Thyroid gland (tissue), 4 donors: ENCODE results near the gene OSMR.

Experiments used
- CTCF ChIP-seq, 6 experiments: fragments of 200-600 bp in 3 of 6; fragments of 450-650 bp in 3 of 6; sonication (generic) in 3 of 6; IDR thresholded peaks; one replicate each; pipeline ENCODE4 v1.5.1; 2016 to 2019; ENCODE audit warnings: antibody characterized with exemption in 6 of 6, mild to moderate bottlenecking in 2 of 6, inconsistent platforms in 1 of 6, moderate library complexity in 1 of 6
- POLR2A ChIP-seq, 2 donors: fragments of 450-650 bp; IDR thresholded peaks; one replicate each; pipeline ENCODE4 v1.6.1; 2017; ENCODE audit warnings: antibody characterized with exemption in 2 of 2, mild to moderate bottlenecking in 2 of 2, moderate library complexity in 1 of 2

- TF ChIP-seq POLR2A (IDR thresholded peaks at IDR 0.05) (no peak), CTCF (IDR thresholded peaks at IDR 0.05) (peak in 5 of 6 experiments; percentile 9 to 81 (median 48))
Observed at GRCh38 chr5:38831909-38832308, 13.9 kb upstream of the OSMR start.
